HL-60 (cell line): ENCODE measurements around the gene RBM33.

Experiments
- DNase-seq, 2 experiments: peaks; one replicate each; pipeline ENCODE4 v3.0.0-alpha.2; 2010 to 2020; ENCODE audit warnings: low read depth in 1 of 2, low spot score in 1 of 2
- H3K27ac ChIP-seq: fragments of 250-450 bp; sonication (Bioruptor Pico); replicated peaks from 2 replicates; pipeline ENCODE4 v1.5.1; 2020; ENCODE audit warnings: mild to moderate bottlenecking, moderate library complexity
- H3K27me3 ChIP-seq: fragments of 250-450 bp; sonication (Bioruptor Pico); 2 replicates; pipeline ENCODE4 v1.5.1; 2021; ENCODE audit warnings: mild to moderate bottlenecking, moderate library complexity; ENCODE audit not compliant: insufficient read depth, poor library complexity, severe bottlenecking
- H3K4me3 ChIP-seq: replicated peaks from 2 replicates; pipeline ENCODE4 v1.5.1; 2011; ENCODE audit warnings: mild to moderate bottlenecking, control low read depth, low read length; ENCODE audit not compliant: insufficient read depth
- CTCF ChIP-seq: IDR thresholded peaks from one replicate; pipeline ENCODE4 v1.5.1; 2011; ENCODE audit warnings: low read length, control low read depth, inconsistent platforms; ENCODE audit not compliant: insufficient read depth
- GABPA ChIP-seq: IDR thresholded peaks from 2 replicates; pipeline ENCODE4 v1.6.1; 2012; ENCODE audit warnings: low read depth
- POLR2AphosphoS5 ChIP-seq: IDR thresholded peaks from 2 replicates; pipeline ENCODE4 v1.6.1; 2012; ENCODE audit warnings: low read depth
- SPI1 ChIP-seq: IDR thresholded peaks from 2 replicates; pipeline ENCODE4 v1.6.1; 2012; ENCODE audit warnings: low read depth, mild to moderate bottlenecking, borderline replicate concordance
- TF ChIP-seq, protein P1 (sequence below): IDR thresholded peaks from 2 replicates; pipeline ENCODE4 v1.6.1; 2012; ENCODE audit warnings: low read depth; ENCODE audit not compliant: insufficient replicate concordance

Gene RBM33

DNA sequence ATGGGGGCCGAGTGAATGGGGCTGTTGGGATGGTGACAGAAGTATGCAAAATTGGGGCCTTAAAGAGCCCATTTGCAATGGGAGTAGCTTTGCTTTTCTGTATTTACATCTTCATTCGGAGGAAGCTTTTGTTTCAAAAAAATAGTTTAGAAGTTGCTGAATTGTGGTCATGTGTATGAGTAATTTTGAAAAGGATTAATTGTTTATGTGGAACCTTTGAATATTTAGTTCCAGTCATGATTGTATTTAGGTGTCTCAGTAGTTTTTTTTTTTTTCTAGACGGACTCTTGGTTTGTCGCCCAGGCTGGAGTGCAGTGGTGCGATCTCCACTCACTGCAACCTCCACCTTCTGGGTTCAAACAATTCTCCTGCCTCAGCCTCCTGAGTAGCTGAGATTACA is 37.2 kb downstream of the RBM33 start:
- H3K27me3 ChIP-seq: no peaks in the 10 kb centered on the region
- no peak for DNase-seq
- no peak overlapping the region for H3K4me3 ChIP-seq
- TF ChIP-seq SPI1 (no peak), GABPA (no peak), POLR2AphosphoS5 (no peak), CTCF (no peak)
- TF ChIP-seq, protein P1, sequence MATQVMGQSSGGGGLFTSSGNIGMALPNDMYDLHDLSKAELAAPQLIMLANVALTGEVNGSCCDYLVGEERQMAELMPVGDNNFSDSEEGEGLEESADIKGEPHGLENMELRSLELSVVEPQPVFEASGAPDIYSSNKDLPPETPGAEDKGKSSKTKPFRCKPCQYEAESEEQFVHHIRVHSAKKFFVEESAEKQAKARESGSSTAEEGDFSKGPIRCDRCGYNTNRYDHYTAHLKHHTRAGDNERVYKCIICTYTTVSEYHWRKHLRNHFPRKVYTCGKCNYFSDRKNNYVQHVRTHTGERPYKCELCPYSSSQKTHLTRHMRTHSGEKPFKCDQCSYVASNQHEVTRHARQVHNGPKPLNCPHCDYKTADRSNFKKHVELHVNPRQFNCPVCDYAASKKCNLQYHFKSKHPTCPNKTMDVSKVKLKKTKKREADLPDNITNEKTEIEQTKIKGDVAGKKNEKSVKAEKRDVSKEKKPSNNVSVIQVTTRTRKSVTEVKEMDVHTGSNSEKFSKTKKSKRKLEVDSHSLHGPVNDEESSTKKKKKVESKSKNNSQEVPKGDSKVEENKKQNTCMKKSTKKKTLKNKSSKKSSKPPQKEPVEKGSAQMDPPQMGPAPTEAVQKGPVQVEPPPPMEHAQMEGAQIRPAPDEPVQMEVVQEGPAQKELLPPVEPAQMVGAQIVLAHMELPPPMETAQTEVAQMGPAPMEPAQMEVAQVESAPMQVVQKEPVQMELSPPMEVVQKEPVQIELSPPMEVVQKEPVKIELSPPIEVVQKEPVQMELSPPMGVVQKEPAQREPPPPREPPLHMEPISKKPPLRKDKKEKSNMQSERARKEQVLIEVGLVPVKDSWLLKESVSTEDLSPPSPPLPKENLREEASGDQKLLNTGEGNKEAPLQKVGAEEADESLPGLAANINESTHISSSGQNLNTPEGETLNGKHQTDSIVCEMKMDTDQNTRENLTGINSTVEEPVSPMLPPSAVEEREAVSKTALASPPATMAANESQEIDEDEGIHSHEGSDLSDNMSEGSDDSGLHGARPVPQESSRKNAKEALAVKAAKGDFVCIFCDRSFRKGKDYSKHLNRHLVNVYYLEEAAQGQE: no peak
- H3K27ac ChIP-seq: no peak overlapping the region

DNA sequence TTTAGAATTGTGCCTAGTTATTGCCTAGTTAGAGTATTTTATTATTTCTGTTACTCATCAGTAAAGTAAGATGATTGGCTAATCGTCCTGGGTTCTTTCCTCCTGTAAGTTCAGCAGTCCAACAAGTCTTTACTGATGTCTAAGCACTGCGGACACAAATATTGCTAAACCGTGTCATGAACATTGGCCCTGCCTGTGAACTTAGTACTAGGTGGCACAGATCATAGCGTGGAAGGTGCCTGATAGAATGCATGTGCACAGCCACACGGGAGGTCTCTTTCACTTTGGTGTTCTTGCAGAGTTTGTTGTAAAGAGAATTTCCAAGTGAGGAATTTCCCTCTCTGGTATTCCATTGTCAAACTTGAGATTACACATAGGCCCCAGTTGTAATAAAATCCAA is 38.0 kb downstream of the RBM33 start:
- Histone ChIP-seq H3K4me3 (no peak overlapping the region), H3K27me3 (no peaks in the 10 kb centered on the region), H3K27ac (no peak overlapping the region)
- DNase-seq: no peak
- TF ChIP-seq SPI1: no peak
- no peak for TF ChIP-seq CTCF
- TF ChIP-seq, protein P1: no peak
- no peak for TF ChIP-seq GABPA
- TF ChIP-seq POLR2AphosphoS5: no peak

DNA sequence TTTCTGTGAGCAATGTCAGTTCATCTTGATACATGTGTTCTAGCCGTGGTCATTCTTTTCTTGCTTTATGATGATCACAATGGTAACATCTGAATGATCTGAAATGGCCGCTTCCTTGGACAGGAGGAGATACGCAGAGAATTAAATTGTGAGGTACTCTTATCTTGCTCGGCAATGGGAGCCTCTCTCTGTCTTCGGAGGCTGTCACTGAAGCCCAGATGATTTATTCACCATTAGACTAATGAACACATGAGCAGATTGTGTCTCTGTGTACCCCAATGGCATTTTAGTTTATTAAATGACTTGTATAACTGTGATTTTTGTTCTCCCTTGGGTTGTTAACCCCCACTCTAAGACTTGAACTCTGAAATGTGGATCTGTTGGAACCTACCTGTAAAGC is 38.6 kb downstream of the RBM33 start:
- no peaks in the 10 kb centered on the region for H3K27me3 ChIP-seq
- no peak overlapping the region for H3K27ac ChIP-seq
- H3K4me3 ChIP-seq: no peak overlapping the region
- no peak for DNase-seq
- TF ChIP-seq GABPA (no peak), CTCF (no peak), SPI1 (no peak), POLR2AphosphoS5 (no peak)
- TF ChIP-seq, protein P1: no peak
